ENCODE results near the gene PRKAG1.
"Not testable (repeated sequence)": the region's sequence is repeated elsewhere in the genome, so short reads cannot be mapped to it uniquely, and the experiment has no call there.

The PRKAG1 gene

DNA sequence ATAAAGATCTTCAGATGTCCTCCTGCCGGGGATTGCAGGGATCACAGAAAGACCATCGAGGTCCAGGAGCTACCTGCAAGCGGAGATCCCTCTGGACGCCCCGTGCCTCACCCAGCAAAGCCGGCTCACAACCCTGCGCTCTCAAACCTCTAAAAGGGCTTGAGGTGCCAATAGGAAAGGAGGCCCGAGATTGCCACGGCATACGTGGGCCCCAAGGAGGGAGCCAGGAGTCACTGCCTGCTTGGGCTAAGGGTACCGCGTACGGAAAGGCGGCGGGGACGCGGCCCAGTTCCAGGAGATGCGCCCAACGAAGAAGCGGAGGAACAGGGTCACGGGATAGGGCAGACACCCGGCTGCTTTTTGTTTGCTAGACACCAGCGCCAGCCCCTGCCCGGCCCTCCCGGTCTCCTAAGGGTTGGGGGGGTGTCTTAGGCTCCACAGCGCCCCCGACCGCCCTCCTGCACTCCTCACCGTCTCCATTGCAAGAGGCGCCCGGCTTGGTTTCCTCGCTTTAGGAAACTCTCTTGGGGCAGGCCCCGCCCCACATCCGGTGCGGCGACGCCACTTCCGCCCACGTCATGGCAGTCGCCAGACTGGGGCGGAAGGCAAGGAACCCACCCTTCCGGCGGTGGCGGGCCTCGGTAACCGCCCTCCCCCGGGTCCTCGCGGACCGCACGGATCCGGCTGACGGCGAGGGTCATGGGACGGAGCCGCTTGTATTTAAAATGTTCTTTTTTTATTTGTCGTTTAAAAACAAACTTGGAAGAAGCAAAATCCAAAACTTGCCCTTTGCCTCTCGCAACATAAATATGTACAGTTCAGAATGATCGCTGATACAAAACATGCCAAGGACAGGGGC lies at the start of gene PRKAG1:
PRKAG1 (minus strand) TSS at position 516 of the 859 bp plus-strand sequence; CDS start at position 480, 36 bp downstream.
- peak within 1 kb of the TSS; percentile 96 for H3K4me3 ChIP-seq (ENCODE audit: low read length)
- peak; percentile 97 for DNase-seq (ENCODE audit: low read depth)
- TF ChIP-seq, protein P1, sequence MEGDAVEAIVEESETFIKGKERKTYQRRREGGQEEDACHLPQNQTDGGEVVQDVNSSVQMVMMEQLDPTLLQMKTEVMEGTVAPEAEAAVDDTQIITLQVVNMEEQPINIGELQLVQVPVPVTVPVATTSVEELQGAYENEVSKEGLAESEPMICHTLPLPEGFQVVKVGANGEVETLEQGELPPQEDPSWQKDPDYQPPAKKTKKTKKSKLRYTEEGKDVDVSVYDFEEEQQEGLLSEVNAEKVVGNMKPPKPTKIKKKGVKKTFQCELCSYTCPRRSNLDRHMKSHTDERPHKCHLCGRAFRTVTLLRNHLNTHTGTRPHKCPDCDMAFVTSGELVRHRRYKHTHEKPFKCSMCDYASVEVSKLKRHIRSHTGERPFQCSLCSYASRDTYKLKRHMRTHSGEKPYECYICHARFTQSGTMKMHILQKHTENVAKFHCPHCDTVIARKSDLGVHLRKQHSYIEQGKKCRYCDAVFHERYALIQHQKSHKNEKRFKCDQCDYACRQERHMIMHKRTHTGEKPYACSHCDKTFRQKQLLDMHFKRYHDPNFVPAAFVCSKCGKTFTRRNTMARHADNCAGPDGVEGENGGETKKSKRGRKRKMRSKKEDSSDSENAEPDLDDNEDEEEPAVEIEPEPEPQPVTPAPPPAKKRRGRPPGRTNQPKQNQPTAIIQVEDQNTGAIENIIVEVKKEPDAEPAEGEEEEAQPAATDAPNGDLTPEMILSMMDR (conservative IDR thresholded peaks at IDR 0.05; ENCODE audit: low read length) = peak; percentile 57

DNA sequence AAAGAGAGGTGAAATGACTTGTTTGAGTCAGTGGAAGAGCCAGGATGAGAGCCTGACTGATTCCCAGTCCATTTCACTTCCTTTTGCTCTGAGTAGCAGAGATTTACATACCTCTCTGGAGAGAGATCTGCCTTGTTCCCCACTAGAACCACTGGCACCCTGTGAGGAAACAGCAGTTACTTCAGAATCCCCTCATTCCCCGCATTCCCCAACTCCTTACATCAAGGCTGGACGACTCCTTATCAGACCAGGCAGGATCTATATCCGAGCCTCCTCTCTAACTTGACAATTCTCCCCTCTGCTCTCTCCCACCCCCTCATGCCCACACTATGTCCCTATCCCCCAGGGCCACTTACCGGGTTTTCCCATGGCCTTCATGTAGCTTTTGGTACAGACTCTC lies 47.5 kb upstream of the PRKAG1 start:
- H3K4me3 ChIP-seq (ENCODE audit: low read length) = no peak overlapping the region
- TF ChIP-seq, protein P1 (conservative IDR thresholded peaks at IDR 0.05; ENCODE audit: low read length) = no peak

DNA sequence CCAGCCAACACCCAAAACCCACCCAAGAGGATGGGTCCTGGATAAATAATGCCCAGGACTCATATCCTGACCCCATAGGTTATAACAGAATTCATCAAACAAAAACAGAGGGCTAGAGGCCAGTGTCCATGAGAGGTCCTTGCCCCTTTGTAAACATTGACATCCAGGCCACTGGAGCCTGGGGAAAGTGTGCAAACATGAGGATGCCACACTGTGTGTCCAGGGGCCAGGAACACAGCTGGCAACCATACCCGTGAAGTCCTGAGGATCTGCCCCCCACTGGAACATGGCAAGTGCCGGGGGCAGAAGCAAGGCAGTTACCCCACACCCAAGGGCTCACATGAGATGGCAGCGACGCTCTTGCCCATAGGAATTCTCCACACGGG lies 46.2 kb upstream of the PRKAG1 start:
- TF ChIP-seq, protein P1 (conservative IDR thresholded peaks at IDR 0.05; ENCODE audit: low read length) = no peak
- no peak overlapping the region for H3K4me3 ChIP-seq (ENCODE audit: low read length)

More for the DNA sequence above, 47.5 kb upstream of the PRKAG1 start:
- no peak for DNase-seq (ENCODE audit: low read depth)

DNA sequence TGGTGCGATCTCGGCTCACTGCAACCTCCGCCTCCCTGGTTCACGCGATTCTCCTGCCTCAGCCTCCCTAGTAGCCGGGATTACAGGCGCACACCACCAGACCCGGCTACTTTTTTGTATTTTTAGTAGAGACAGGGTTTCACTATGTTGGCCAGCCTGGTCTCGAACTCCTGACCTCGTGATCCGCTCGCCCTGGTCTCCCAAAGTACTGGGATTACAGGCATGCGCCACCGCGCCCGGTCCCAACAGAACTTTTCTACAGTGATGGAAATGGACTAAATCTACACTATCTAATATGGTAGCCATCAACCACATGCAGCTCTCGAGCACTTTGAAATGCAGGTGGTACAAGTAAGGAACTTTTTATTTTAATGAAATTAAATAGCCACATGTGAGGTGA lies 43.3 kb upstream of the PRKAG1 start:
- not testable (repeated sequence) for H3K4me3 ChIP-seq (ENCODE audit: low read length); DNase-seq (ENCODE audit: low read depth)

More for the DNA sequence above, 46.2 kb upstream of the PRKAG1 start:
- DNase-seq (ENCODE audit: low read depth) = no peak

DNA sequence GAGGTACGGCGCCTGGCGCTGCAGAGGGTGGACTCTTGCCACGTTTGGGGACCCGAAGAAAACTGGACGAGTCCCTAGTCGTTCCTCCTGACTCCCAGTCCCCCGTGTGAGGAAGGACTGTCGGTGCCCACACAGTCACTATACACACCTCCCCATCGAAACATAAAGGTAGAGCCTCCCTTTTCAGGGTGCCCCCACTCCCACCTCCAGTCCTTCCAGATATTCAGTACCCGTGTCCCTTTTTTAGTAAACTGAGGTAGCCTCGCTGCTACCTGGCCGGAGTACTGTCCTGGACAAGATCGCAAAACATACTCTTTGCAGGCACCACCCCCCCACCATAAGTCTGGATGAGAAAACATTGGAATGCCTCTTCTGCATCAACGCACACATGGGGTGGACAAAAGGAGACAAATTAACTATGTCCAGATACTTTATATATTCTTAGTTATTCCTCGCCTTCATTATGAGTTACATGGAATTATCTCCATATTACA lies 42.6 kb upstream of the PRKAG1 start:
- DNase-seq (ENCODE audit: low read depth) = no peak
- H3K4me3 ChIP-seq (ENCODE audit: low read length) = peak overlapping the region; percentile 90
- TF ChIP-seq, protein P1 (conservative IDR thresholded peaks at IDR 0.05; ENCODE audit: low read length) = no peak

DNA sequence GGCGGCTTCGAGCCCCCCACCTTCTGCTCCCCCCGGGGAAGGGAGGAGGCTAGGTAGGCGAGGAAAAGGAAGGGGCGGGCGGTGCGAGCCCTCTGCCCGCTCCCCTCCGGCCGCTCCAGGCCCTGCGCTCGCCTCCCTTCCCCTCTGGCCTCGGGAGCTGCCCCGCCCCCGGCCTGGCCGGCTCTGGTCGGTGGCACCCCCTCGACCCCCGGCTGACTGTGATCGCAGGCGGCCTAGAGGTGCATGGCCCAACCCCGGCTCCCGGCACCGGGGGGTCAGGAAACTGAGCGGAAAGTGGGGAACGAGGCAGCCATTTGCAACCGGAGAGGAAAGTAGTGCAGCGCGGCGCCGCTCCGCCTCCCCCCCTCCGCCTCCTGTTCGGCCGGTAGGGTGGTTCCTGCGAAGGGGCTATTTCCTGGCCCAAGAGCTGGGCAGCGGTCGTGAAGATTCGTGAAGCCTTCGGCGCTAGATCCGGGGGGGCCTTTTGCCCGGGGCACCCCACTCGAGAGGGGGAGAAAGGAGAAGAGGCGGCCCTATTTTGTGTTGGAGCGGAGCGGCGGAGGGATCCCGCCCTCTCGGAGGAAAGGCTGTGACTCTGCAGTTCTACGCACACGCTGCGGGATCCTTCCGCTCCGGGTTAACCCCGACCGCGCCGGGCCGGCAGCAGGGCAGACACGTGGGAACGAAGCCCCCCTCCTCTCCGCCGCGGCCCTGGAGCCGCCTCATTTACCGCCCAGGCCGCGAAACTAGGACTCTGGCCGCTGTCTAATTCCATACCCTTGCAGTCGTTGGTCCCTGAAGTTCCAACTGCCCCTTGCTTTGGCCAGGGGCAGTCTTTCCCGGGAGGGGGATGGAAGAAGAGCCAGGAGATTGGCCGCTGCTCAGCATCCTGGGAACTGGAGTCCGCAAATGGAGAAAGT lies 41.9 kb upstream of the PRKAG1 start, which contains the start of gene KMT2D:
KMT2D (minus strand) TSS at position 558 of the 920 bp plus-strand sequence. CDS start 5,470 bp downstream, outside the sequence.
- DNase-seq (ENCODE audit: low read depth) = peak; percentile 97
- peak within 1 kb of the TSS; percentile 90 for H3K4me3 ChIP-seq (ENCODE audit: low read length)
- TF ChIP-seq, protein P1 (conservative IDR thresholded peaks at IDR 0.05; ENCODE audit: low read length) = no peak; the same call in none of the 2 replicates

Data from AG10803 (cell line).